ENCODE data around the gene CALM3.

Gene CALM3

DNA sequence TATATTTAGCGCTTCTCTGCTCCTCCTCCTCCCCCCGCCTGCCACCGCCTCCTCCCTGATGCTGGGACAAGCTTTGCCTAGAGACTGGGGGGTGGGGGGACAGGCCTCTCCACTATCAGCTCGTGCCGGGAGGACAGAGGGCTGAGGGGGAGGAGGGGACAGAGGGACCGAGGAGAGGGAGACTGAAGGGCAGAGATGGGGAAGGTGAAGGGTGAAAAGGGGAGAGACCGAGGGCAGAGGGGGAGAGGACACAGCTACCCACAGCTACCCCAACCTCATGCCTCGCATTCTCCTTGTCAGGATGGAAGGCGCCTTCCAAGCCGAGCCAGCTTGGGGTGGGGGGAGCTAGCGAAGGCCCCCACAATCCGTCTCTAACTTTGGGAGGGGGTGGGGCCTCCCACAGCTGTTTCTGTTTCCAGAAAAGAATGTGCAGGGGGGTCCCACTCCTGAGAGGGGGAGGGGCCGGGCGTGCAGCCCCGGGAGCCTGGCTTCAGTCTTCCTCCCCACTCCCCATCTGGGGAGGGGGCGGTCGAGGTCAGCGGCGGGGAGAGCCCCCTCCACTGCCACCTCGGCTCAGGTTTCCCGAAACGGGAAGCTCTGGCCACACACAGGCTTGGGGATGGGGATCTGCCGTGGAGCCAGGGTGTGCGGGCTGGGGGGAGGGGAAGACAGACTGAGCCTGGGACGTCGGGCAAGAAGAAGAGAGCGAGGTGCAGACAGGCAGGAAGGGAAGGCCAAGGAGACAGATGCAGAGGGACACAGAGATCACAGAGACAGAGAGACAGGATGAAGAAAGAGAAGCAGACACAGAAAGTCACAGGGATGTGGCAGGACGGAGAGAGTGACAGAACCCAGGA, 58.2 kb downstream of the CALM3 start:
- Histone ChIP-seq H2AFZ (ENCODE audit: low read length, unreplicated experiment) (no peak overlapping the region), H3K36me3 (ENCODE audit: insufficient read depth, low read length) (no peaks in the 10 kb centered on the region), H3K27me3 (ENCODE audit: insufficient read depth, low read length) (0 out of 2 replicates have a peak, but pooled peaks cover 9% of the 10 kb centered on the region), H3K4me3 (ENCODE audit: low read depth, low read length) (peak overlapping the region; percentile 77), H3K79me2 (ENCODE audit: control insufficient read depth, insufficient read depth, low read length, unreplicated experiment) (no peaks in the 10 kb centered on the region), H3K4me1 (ENCODE audit: control insufficient read depth, insufficient read depth, low read length, unreplicated experiment) (peaks cover 4% of the 10 kb centered on the region), H3K27ac (ENCODE audit: low read depth, low read length) (no peak overlapping the region)

DNA sequence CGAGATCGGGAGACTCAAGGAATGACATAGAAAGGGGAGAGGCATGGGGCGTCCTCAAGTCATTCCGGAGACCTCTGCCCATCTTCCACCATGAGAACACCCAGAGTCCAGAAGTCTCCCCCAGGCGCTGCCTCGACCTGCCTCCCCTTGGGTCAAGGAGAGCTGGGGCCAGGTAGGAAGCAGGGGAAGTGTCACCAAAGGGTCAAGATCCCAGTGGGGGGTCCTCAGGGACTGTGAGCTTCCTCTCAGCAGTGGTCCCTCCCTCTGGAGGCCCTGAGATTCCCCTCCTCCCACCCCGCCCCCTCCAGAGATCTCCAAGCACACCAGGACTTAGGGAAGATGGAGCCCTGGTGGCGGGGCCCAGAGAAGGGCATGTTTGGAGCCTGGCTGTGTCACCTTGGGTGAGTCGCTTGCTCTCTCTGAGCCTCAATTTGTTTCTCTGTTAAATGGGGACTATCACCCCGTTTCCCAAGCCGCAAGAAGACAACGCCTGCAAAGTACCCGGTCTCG, 58.9 kb downstream of the CALM3 start:
- Histone ChIP-seq H3K36me3 (ENCODE audit: insufficient read depth, low read length) (no peaks in the 10 kb centered on the region), H3K27me3 (ENCODE audit: insufficient read depth, low read length) (0 out of 2 replicates have a peak, but pooled peaks cover 9% of the 10 kb centered on the region), H3K27ac (ENCODE audit: low read depth, low read length) (no peak overlapping the region), H3K79me2 (ENCODE audit: control insufficient read depth, insufficient read depth, low read length, unreplicated experiment) (no peaks in the 10 kb centered on the region), H3K4me3 (ENCODE audit: low read depth, low read length) (peak overlapping the region; percentile 77), H3K4me1 (ENCODE audit: control insufficient read depth, insufficient read depth, low read length, unreplicated experiment) (peaks cover 4% of the 10 kb centered on the region), H2AFZ (ENCODE audit: low read length, unreplicated experiment) (no peak overlapping the region)
